K562 (cell line): ENCODE data around the gene ZFAND3. TPM values are rescaled to one million over a fixed set of nuclear protein-coding genes. Genes with fewer than 3 reads are reported as not detected.
A peak's percentile ranks its signal among the peaks of the same experiment; 100 is the strongest.

Experiments used
- BACH1 ChIP-seq: fragments of 200-800 bp; sonication (Bioruptor generic); IDR thresholded peaks from 2 replicates; pipeline ENCODE4 v1.6.1; 2016; ENCODE audit warnings: missing genetic modification characterization, missing compliant biosample characterization
- BRF1 ChIP-seq: IDR thresholded peaks from 3 replicates; pipeline ENCODE4 v1.6.1; 2011; ENCODE audit warnings: borderline replicate concordance, mild to moderate bottlenecking; ENCODE audit not compliant: insufficient read length; ENCODE audit errors: extremely low read depth
- CEBPG ChIP-seq, 3 experiments: fragments of 200-800 bp in 1 of 3; sonication (Bioruptor generic) in 1 of 3; sonication (generic) in 1 of 3; formaldehyde crosslinking in 1 of 3; IDR thresholded peaks in 2 of 3; conservative IDR thresholded peaks in 1 of 3; 2 replicates each; pipeline versions ENCODE4 v1.6.1 to v1.8.0; 2016 to 2022; ENCODE audit warnings: missing compliant biosample characterization in 2 of 3, missing genetic modification characterization in 2 of 3, mild to moderate bottlenecking in 1 of 3, missing genetic modification reagents in 1 of 3
- JUN ChIP-seq, 2 experiments: sonication (generic) in 1 of 2; formaldehyde crosslinking in 1 of 2; IDR thresholded peaks; 2 replicates each; pipeline versions ENCODE4 v1.6.1 to v1.8.0; 2012 to 2022; ENCODE audit warnings: borderline replicate concordance in 2 of 2, mild to moderate bottlenecking in 2 of 2, improper control_type of control experiment in 1 of 2, low read depth in 1 of 2, low read length in 1 of 2, missing genetic modification reagents in 1 of 2
- MCM7 ChIP-seq, 2 experiments: fragments of 450-650 bp; IDR thresholded peaks; 2 replicates each; pipeline ENCODE4 v1.6.1; 2016 to 2018
- PCBP1 ChIP-seq: fragments of 200-400 bp; formaldehyde crosslinking; IDR thresholded peaks from 2 replicates; pipeline ENCODE4 v1.6.1; 2018; ENCODE audit warnings: mild to moderate bottlenecking, low read depth, low read length; ENCODE audit not compliant: poor library complexity, severe bottlenecking
- RBM15 ChIP-seq: fragments of 200-400 bp; formaldehyde crosslinking; IDR thresholded peaks from 2 replicates; pipeline ENCODE4 v1.6.1; 2018; ENCODE audit warnings: mild to moderate bottlenecking, low read length, moderate library complexity; ENCODE audit not compliant: insufficient read depth
- SIN3B ChIP-seq: fragments of 450-650 bp; IDR thresholded peaks from 2 replicates; pipeline ENCODE4 v1.6.1; 2017; ENCODE audit warnings: low read depth, mild to moderate bottlenecking, moderate library complexity
- SMARCA4 ChIP-seq: fragments of 450-650 bp; IDR thresholded peaks from 2 replicates; pipeline ENCODE4 v1.6.1; 2016
- U2AF1 ChIP-seq: fragments of 200-400 bp; formaldehyde crosslinking; optimal IDR thresholded peaks from 2 replicates; pipeline ENCODE3; 2017; ENCODE audit warnings: mild to moderate bottlenecking, low read depth, low read length, moderate library complexity
- ZNF3 ChIP-seq: fragments of 250-450 bp; sonication (Bioruptor Pico); IDR thresholded peaks from 2 replicates; pipeline ENCODE4 v1.5.0; 2021; ENCODE audit warnings: mild to moderate bottlenecking, moderate library complexity
- ZNF707 ChIP-seq: fragments of 250-450 bp; sonication (Bioruptor Pico); conservative IDR thresholded peaks from 2 replicates; pipeline ENCODE4 v1.8.0; 2022; ENCODE audit warnings: inconsistent platforms, mild to moderate bottlenecking, moderate library complexity
- ZZZ3 ChIP-seq: fragments of 450-650 bp; IDR thresholded peaks from 2 replicates; pipeline ENCODE4 v1.6.1; 2016; ENCODE audit warnings: antibody characterized with exemption, mild to moderate bottlenecking, moderate library complexity
- polyA plus RNA-seq, 8 experiments: library from polyadenylated mRNA; depleted of rRNA in 4 of 8; stranded (reverse) in 5 of 8; unstranded in 3 of 8; fragments of >200 nt; fragmentation: Nextera tagmentation in 2 of 8; fragmentation: Illumina TruSeq in 1 of 8; extraction: Ambion mirVana in 2 of 8; extraction: Trizol in 1 of 8; gene quantifications; 2 replicates each; pipeline versions ENCODE4 v1.2.1 to v1.2.3, GENCODE V29; 2011 to 2014; ENCODE audit warnings: inconsistent platforms in 1 of 8, missing spikeins in 1 of 8
- total RNA-seq, 7 experiments: library from RNA; depleted of rRNA in 6 of 7; stranded (reverse); fragments of >200 nt in 6 of 7; fragmentation: Illumina TruSeq in 2 of 7; extraction: Trizol in 2 of 7; gene quantifications; 2 replicates each; pipeline versions ENCODE4 v1.2.1 to v1.2.3, GENCODE V29; 2011 to 2021; ENCODE audit warnings: low replicate concordance in 1 of 7
- TF ChIP-seq, protein P1 (sequence below): fragments of 450-650 bp; IDR thresholded peaks from one replicate; pipeline ENCODE4 v1.6.1; 2018; ENCODE audit warnings: mild to moderate bottlenecking, moderate library complexity; ENCODE audit not compliant: partially characterized antibody
- TF ChIP-seq, protein P2 (sequence below): fragments of 450-650 bp; formaldehyde crosslinking; IDR thresholded peaks from 2 replicates; pipeline ENCODE4 v1.4.0; 2020; ENCODE audit warnings: mild to moderate bottlenecking, moderate library complexity
- TF ChIP-seq, protein P3 (sequence below): fragments of 250-450 bp; sonication (Bioruptor Pico); IDR thresholded peaks from 2 replicates; pipeline ENCODE4 v1.4.0; 2020; ENCODE audit warnings: mild to moderate bottlenecking, moderate library complexity
- TF ChIP-seq, protein P4 (sequence below): fragments of 450-650 bp; IDR thresholded peaks from 2 replicates; pipeline ENCODE4 v1.6.1; 2016; ENCODE audit warnings: missing biosample characterization, missing genetic modification characterization
- TF ChIP-seq, protein P5 (sequence below): fragments of 450-650 bp; conservative IDR thresholded peaks from 2 replicates; pipeline ENCODE4 v1.6.1; 2016; ENCODE audit warnings: missing genetic modification characterization, low read depth, mild to moderate bottlenecking, control low read depth, missing compliant biosample characterization

ZFAND3 gene
- total and polyA plus RNA-seq, 9 of the 15 experiments (the other 6 are each of a cell fraction or from before 2014, with no cell fraction given): 0.81 to 26.6 (median 11.8) TPM

DNA sequence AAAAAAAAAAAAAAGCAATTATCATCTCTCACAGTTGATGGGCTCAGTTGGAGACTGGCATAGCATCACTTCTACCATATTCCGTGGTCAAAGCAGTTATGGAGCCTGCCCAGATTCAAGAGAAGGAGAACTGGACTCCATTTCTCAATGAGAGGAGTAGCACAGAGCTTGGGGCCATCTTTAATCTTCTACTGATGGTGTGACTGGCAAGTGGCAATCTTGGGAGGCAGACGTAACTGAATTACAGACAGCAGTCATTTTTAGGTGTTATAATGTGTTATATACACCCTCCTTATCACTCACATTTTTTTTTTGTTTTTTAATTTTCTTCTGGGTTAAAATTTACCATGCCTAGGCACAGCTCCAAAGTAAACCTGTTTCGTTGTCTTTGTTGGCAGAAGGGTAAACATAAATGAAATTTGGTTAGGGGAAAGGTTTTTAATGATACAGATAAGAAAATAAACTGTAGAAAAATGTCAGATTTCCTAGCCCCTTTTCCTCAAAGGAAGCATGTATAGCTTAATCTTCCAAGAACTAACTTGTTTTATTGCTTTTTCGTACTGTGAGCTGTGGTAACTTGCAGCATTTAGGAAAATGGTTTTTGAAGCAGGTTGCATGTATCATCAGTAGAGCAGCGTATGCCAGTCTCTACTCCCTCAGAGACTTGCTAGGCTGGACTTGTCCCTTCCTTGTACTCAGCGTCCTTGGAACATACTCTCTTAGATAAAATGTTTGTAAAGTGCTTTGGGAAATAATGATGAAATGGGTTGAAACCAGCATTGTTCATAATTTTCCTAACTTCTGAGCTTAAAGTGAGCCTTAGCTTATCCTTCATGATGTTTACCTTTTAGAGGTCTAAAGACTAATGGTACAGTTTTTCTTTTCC is 25.7 kb downstream of the ZFAND3 start (continued):
- TF ChIP-seq, protein P1, sequence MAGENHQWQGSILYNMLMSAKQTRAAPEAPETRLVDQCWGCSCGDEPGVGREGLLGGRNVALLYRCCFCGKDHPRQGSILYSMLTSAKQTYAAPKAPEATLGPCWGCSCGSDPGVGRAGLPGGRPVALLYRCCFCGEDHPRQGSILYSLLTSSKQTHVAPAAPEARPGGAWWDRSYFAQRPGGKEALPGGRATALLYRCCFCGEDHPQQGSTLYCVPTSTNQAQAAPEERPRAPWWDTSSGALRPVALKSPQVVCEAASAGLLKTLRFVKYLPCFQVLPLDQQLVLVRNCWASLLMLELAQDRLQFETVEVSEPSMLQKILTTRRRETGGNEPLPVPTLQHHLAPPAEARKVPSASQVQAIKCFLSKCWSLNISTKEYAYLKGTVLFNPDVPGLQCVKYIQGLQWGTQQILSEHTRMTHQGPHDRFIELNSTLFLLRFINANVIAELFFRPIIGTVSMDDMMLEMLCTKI: no peak
- no peak for TF ChIP-seq U2AF1
- TF ChIP-seq BRF1: no peak
- peak; percentile 73 for TF ChIP-seq CEBPG (CRISPR knock-in tag; IDR thresholded peaks at IDR 0.05)
- peak; percentile 10 to 96; a peak in 3 of 4 replicates for TF ChIP-seq CEBPG (tag; conservative IDR thresholded peaks at IDR 0.05 in 1 of 2, IDR thresholded peaks at IDR 0.05 in 1 of 2)
- no peak for TF ChIP-seq ZZZ3
- TF ChIP-seq, protein P2, sequence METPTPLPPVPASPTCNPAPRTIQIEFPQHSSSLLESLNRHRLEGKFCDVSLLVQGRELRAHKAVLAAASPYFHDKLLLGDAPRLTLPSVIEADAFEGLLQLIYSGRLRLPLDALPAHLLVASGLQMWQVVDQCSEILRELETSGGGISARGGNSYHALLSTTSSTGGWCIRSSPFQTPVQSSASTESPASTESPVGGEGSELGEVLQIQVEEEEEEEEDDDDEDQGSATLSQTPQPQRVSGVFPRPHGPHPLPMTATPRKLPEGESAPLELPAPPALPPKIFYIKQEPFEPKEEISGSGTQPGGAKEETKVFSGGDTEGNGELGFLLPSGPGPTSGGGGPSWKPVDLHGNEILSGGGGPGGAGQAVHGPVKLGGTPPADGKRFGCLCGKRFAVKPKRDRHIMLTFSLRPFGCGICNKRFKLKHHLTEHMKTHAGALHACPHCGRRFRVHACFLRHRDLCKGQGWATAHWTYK: no peak
- TF ChIP-seq, protein P3, sequence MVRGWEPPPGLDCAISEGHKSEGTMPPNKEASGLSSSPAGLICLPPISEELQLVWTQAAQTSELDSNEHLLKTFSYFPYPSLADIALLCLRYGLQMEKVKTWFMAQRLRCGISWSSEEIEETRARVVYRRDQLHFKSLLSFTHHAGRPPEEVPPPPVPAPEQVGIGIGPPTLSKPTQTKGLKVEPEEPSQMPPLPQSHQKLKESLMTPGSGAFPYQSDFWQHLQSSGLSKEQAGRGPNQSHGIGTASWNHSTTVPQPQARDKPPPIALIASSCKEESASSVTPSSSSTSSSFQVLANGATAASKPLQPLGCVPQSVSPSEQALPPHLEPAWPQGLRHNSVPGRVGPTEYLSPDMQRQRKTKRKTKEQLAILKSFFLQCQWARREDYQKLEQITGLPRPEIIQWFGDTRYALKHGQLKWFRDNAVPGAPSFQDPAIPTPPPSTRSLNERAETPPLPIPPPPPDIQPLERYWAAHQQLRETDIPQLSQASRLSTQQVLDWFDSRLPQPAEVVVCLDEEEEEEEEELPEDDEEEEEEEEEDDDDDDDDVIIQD (CRISPR knock-in tag): no peak
- TF ChIP-seq BACH1 (tag): peak; percentile 69; the same call in 1 of the 2 replicates
- peak; percentile 51; the same call in 1 of the 2 replicates for TF ChIP-seq SMARCA4
- no peak for TF ChIP-seq RBM15
- TF ChIP-seq ZNF3 (CRISPR knock-in tag): peak; percentile 61; the same call in 1 of the 2 replicates
- TF ChIP-seq PCBP1: no peak
- TF ChIP-seq ZNF707 (CRISPR knock-in tag): no peak
- TF ChIP-seq, protein P4, sequence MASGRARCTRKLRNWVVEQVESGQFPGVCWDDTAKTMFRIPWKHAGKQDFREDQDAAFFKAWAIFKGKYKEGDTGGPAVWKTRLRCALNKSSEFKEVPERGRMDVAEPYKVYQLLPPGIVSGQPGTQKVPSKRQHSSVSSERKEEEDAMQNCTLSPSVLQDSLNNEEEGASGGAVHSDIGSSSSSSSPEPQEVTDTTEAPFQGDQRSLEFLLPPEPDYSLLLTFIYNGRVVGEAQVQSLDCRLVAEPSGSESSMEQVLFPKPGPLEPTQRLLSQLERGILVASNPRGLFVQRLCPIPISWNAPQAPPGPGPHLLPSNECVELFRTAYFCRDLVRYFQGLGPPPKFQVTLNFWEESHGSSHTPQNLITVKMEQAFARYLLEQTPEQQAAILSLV: 0 out of 2 replicates have a peak, but pooled peaks have one; percentile 41
- no peak for TF ChIP-seq SIN3B
- TF ChIP-seq JUN (IDR thresholded peaks at IDR 0.05; ENCODE audit: borderline replicate concordance, low read depth, low read length): 0 out of 2 replicates have a peak, but pooled peaks have one; percentile 10
- no peak for TF ChIP-seq JUN (CRISPR knock-in tag; IDR thresholded peaks at IDR 0.05; ENCODE audit: borderline replicate concordance)
- no peak for TF ChIP-seq MCM7 (IDR thresholded peaks at IDR 0.05)
- TF ChIP-seq, protein P5, sequence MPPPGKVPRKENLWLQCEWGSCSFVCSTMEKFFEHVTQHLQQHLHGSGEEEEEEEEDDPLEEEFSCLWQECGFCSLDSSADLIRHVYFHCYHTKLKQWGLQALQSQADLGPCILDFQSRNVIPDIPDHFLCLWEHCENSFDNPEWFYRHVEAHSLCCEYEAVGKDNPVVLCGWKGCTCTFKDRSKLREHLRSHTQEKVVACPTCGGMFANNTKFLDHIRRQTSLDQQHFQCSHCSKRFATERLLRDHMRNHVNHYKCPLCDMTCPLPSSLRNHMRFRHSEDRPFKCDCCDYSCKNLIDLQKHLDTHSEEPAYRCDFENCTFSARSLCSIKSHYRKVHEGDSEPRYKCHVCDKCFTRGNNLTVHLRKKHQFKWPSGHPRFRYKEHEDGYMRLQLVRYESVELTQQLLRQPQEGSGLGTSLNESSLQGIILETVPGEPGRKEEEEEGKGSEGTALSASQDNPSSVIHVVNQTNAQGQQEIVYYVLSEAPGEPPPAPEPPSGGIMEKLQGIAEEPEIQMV: no peak
